Astrocyte (in vitro differentiated cells and primary cell): ENCODE results near the gene HECTD2. TPM values are rescaled to one million over a fixed set of nuclear protein-coding genes. Genes with fewer than 3 reads are reported as not detected.

ENCODE experiments used
- DNase-seq: peaks from one replicate; pipeline ENCODE4 v3.0.0-alpha.2; 2010; ENCODE audit warnings: low read depth
- FAIRE-seq: peaks from 2 replicates; lab custom pipeline; 2011; peaks lifted over from hg19 to GRCh38; lab: Jason Lieb, UNC
- H2AFZ ChIP-seq: 2 replicates; pipeline ENCODE4 v1.6.0; 2012; ENCODE audit warnings: low read depth, low read length, inconsistent platforms
- H3K27ac ChIP-seq: 2 replicates; pipeline ENCODE4 v1.5.1; 2011; ENCODE audit warnings: low read depth, low read length, inconsistent platforms
- H3K27me3 ChIP-seq: 2 replicates; pipeline ENCODE4 v1.6.0; 2011; ENCODE audit warnings: low read length, inconsistent platforms; ENCODE audit not compliant: insufficient read depth
- H3K36me3 ChIP-seq: 2 replicates; pipeline ENCODE4 v1.5.1; 2011; ENCODE audit warnings: low read length, inconsistent platforms; ENCODE audit not compliant: insufficient read depth
- H3K4me1 ChIP-seq: 2 replicates; pipeline ENCODE4 v1.5.1; 2011; ENCODE audit warnings: low read length, inconsistent platforms; ENCODE audit not compliant: insufficient read depth
- H3K4me2 ChIP-seq: 2 replicates; pipeline ENCODE4 v1.6.0; 2012; ENCODE audit warnings: low read length, inconsistent platforms
- H3K4me3 ChIP-seq: 2 replicates; pipeline ENCODE4 v1.5.1; 2011; ENCODE audit warnings: low read depth, mild to moderate bottlenecking, low read length, inconsistent platforms; ENCODE audit not compliant: insufficient read depth
- H3K79me2 ChIP-seq: 2 replicates; pipeline ENCODE4 v1.6.0; 2012; ENCODE audit warnings: mild to moderate bottlenecking, low read length, inconsistent platforms; ENCODE audit not compliant: insufficient read depth
- H3K9ac ChIP-seq: 2 replicates; pipeline ENCODE4 v1.6.0; 2012; ENCODE audit warnings: mild to moderate bottlenecking, low read length, inconsistent platforms
- H3K9me3 ChIP-seq: 2 replicates; pipeline ENCODE4 v1.5.1; 2012; ENCODE audit warnings: low read depth, mild to moderate bottlenecking, low read length, inconsistent platforms; ENCODE audit not compliant: insufficient read depth
- H4K20me1 ChIP-seq: 2 replicates; pipeline ENCODE4 v1.6.0; 2012; ENCODE audit warnings: low read length, inconsistent platforms; ENCODE audit not compliant: insufficient read depth
- H3K27ac Mint-ChIP-seq: one replicate; pipeline ENCODE4 v1.8.0; 2021; ENCODE audit warnings: mild to moderate bottlenecking, mixed read lengths; ENCODE audit not compliant: unreplicated experiment
- H3K27me3 Mint-ChIP-seq: one replicate; pipeline ENCODE4 v1.8.0; 2021; ENCODE audit warnings: low read depth, mixed read lengths; ENCODE audit not compliant: unreplicated experiment
- H3K36me3 Mint-ChIP-seq: one replicate; pipeline ENCODE4 v1.8.0; 2021; ENCODE audit warnings: low read depth, mixed read lengths; ENCODE audit not compliant: unreplicated experiment
- H3K4me1 Mint-ChIP-seq: one replicate; pipeline ENCODE4 v1.8.0; 2021; ENCODE audit warnings: low read depth, mixed read lengths; ENCODE audit not compliant: unreplicated experiment
- H3K4me3 Mint-ChIP-seq: one replicate; pipeline ENCODE4 v1.8.0; 2021; ENCODE audit warnings: mild to moderate bottlenecking, moderate library complexity, mixed read lengths; ENCODE audit not compliant: unreplicated experiment
- H3K9me3 Mint-ChIP-seq: one replicate; pipeline ENCODE4 v1.8.0; 2021; ENCODE audit warnings: mild to moderate bottlenecking, mixed read lengths; ENCODE audit not compliant: unreplicated experiment
- CTCF ChIP-seq: IDR thresholded peaks from 2 replicates; pipeline ENCODE4 v1.5.1; 2011; ENCODE audit warnings: low read depth, mild to moderate bottlenecking, inconsistent platforms, low read length, moderate library complexity; ENCODE audit not compliant: insufficient read depth
- EZH2 ChIP-seq: IDR thresholded peaks from 2 replicates; pipeline ENCODE4 v1.6.1; 2012; ENCODE audit warnings: mild to moderate bottlenecking, low read length, inconsistent platforms; ENCODE audit not compliant: insufficient read depth
- total RNA-seq: library from RNA; stranded (reverse); gene quantifications from 2 replicates; pipeline ENCODE4 v1.2.1, GENCODE V29; 2021

The HECTD2 gene
- total RNA-seq, 1 donor from 2014 or later: 11.9 TPM

DNA sequence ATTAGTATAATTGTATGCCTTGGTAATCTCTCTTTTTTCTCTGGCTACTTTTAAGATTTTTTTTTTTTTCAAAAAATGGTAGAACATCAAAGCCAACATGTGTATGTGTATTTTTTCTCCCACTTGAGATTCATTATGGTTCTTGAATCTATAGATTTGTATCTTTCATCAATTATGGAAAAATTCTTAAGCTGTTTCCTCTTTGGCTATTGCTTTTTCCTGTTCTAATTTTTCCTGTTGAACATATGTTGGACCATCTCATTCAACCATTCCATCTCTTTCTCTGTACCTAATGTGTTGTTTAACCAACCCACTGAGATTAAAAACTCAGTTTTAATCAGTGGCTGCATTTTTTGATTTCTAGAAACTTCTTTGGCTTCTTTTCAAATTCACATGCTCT is 107.2 kb downstream of the HECTD2 start:
- H3K4me1 Mint-ChIP-seq: peaks cover 7% of the 10 kb centered on the region
- H3K36me3 ChIP-seq: peaks cover 4% of the 10 kb centered on the region
- no peak overlapping the region for H3K4me3 Mint-ChIP-seq
- H3K9me3 Mint-ChIP-seq: peaks cover 1% of the 10 kb centered on the region
- peaks cover 2% of the 10 kb centered on the region for H3K4me1 ChIP-seq
- no peak for TF ChIP-seq EZH2
- no peak for TF ChIP-seq CTCF
- DNase-seq (no peak), FAIRE-seq (peak; percentile 47)
- H3K4me3 ChIP-seq: no peak overlapping the region
- H3K27me3 ChIP-seq: no peaks in the 10 kb centered on the region
- no peak overlapping the region for H3K9ac ChIP-seq
- H3K27me3 Mint-ChIP-seq: no peaks in the 10 kb centered on the region
- no peak overlapping the region for H3K27ac Mint-ChIP-seq
- no peaks in the 10 kb centered on the region for H3K79me2 ChIP-seq
- no peaks in the 10 kb centered on the region for H4K20me1 ChIP-seq
- no peak overlapping the region for H2AFZ ChIP-seq
- no peak overlapping the region for H3K4me2 ChIP-seq
- H3K9me3 ChIP-seq: no peaks in the 10 kb centered on the region
- peaks cover 13% of the 10 kb centered on the region for H3K36me3 Mint-ChIP-seq
- H3K27ac ChIP-seq: no peak overlapping the region

- Histone ChIP-seq H3K27me3 (no peaks in the 10 kb centered on the region), H3K36me3 (no peaks in the 10 kb centered on the region), H3K79me2 (no peaks in the 10 kb centered on the region), H4K20me1 (no peaks in the 10 kb centered on the region), H3K27ac (no peak overlapping the region), H2AFZ (no peak overlapping the region), H3K9me3 (no peaks in the 10 kb centered on the region), H3K4me1 (no peaks in the 10 kb centered on the region), H3K4me2 (no peak overlapping the region), H3K9ac (no peak overlapping the region), H3K4me3 (no peak overlapping the region)
- Mint-ChIP-seq H3K4me1 (peaks cover 5% of the 10 kb centered on the region), H3K27ac (no peak overlapping the region), H3K9me3 (peaks cover 1% of the 10 kb centered on the region), H3K36me3 (peaks cover 12% of the 10 kb centered on the region), H3K27me3 (peaks cover 3% of the 10 kb centered on the region), H3K4me3 (no peak overlapping the region)
- DNase-seq: no peak
- TF ChIP-seq EZH2 (no peak), CTCF (no peak)
- no peak for FAIRE-seq
These were observed 109.9 kb downstream of the HECTD2 start for GRCh38 chr10:91519899-91520514.

- H3K27me3 Mint-ChIP-seq: peaks cover 5% of the 10 kb centered on the region
- no peak for TF ChIP-seq CTCF
- no peak for TF ChIP-seq EZH2
- Histone ChIP-seq H3K79me2 (no peaks in the 10 kb centered on the region), H3K9ac (no peak overlapping the region), H2AFZ (no peak overlapping the region), H4K20me1 (no peaks in the 10 kb centered on the region), H3K4me3 (no peak overlapping the region), H3K9me3 (no peaks in the 10 kb centered on the region), H3K27ac (no peak overlapping the region), H3K27me3 (no peaks in the 10 kb centered on the region), H3K4me2 (no peak overlapping the region), H3K4me1 (no peaks in the 10 kb centered on the region), H3K36me3 (no peaks in the 10 kb centered on the region)
- H3K27ac Mint-ChIP-seq: no peak overlapping the region
- H3K9me3 Mint-ChIP-seq: peaks cover 1% of the 10 kb centered on the region
- H3K36me3 Mint-ChIP-seq: peaks cover 11% of the 10 kb centered on the region
- FAIRE-seq (no peak), DNase-seq (no peak)
- peaks cover 5% of the 10 kb centered on the region for H3K4me1 Mint-ChIP-seq
- H3K4me3 Mint-ChIP-seq: no peak overlapping the region
These were observed 110.5 kb downstream of the HECTD2 start for GRCh38 chr10:91520661-91521060.
